Activated T-cell treated with anti-CD3 and anti-CD28 coated beads for 48 hours (primary cell): Measurements from ENCODE around the gene EPO.
"Not testable (repeated sequence)": the region's sequence is repeated elsewhere in the genome, so short reads cannot be mapped to it uniquely, and the experiment has no call there.

ENCODE experiments used
- DNase-seq: peaks from one replicate; pipeline ENCODE4 v3.0.0-alpha.2; 2020; ENCODE audit warnings: low read depth

EPO gene

DNA sequence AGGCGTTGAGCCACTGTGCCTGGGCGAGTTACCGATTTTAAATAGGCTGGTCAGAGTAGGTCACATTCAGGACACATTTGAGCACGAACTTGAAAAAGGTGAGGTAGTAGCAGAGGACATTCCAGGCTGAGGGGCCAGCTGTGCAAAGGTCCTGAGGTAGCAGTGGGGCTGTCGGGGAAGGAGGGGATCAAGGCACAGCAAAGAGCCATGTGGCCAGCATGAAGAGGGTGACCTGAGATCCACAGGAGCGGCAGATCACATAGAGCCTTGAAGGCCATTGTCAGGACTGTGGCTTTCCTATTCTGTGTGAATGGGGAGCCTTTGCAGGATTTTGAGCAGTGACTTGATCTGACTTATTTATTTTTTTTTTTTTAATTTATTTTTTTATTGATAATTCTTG lies 19.7 kb downstream of the EPO start:
- no peak for DNase-seq

DNA sequence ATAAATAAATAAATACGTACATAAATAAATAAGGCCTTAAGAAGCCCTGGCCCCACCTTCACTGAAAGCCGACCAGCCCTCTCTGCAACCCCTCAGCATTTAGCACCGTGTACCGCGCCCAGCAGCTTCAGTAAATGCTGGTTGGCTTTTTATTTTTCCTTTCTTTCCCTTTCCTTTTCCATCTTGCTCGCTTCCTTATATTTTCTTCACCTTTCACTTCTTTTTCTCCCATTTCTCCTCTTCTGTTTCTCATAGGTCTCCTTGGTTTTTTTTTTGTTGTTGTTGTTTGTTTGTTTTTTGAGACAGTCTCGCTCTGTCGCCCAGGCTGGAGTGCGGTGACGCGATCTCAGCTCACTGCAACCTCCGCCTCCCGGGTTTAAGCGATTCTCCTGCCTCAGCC lies 24.3 kb downstream of the EPO start:
- DNase-seq = no peak

DNA sequence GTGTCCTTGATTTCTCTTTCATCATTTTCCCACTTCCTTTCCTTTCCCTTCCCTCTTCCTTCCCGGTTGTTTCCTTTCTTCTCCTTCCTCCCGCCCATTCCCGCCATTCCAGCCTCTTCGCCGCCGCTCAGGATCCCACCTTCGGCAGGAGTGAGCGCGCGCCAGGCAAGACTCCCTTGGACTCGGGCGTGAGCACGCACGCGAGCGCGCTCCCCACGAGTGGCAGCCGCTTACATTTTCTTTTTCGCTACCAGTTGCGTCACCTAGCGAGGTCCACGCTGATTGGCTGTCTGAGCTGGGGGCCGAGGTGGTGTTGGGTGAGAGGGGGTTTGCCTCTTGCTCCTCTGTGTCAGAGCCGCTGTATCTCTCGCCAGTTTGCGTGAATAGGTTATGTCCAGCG lies 24.9 kb downstream of the EPO start:
- DNase-seq = no peak

DNA sequence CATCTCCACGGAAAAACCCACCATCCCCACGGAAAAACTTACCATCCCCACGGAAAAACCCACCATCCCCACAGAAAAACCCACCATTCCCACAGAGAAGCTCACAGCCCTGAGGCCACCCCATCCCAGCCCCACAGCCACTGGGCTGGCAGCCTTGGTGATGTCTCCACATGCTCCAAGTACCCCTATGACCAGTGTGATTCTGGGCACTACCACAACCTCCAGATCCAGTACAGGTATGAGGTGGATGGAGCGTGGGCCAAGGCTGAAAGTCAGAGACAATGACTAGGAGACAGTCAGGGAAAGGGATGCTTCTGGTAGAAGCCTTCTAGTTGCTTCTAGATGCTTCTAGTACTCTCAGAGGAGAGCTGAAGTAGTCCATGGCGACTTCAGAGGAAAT lies 32.7 kb downstream of the EPO start:
- DNase-seq = no peak

DNA sequence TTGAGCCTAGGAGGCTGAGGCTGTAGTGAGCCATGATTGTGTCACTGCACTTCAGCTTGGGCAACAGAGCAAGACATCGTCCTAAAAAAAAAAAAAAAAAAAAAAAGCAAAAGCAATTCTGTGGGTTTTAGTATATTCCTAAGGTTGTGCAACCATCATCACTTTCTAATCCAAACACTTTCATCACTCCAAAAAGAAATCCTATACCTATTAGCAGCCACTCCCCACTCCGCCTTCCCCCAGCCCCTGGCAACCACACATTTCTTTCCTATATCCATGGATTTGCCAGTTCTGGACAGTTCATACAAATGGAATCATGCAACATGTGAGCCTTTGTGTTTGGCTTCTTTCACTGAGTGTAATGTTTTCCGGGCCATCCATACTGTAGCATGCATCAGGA lies 33.5 kb downstream of the EPO start:
- no peak for DNase-seq

DNA sequence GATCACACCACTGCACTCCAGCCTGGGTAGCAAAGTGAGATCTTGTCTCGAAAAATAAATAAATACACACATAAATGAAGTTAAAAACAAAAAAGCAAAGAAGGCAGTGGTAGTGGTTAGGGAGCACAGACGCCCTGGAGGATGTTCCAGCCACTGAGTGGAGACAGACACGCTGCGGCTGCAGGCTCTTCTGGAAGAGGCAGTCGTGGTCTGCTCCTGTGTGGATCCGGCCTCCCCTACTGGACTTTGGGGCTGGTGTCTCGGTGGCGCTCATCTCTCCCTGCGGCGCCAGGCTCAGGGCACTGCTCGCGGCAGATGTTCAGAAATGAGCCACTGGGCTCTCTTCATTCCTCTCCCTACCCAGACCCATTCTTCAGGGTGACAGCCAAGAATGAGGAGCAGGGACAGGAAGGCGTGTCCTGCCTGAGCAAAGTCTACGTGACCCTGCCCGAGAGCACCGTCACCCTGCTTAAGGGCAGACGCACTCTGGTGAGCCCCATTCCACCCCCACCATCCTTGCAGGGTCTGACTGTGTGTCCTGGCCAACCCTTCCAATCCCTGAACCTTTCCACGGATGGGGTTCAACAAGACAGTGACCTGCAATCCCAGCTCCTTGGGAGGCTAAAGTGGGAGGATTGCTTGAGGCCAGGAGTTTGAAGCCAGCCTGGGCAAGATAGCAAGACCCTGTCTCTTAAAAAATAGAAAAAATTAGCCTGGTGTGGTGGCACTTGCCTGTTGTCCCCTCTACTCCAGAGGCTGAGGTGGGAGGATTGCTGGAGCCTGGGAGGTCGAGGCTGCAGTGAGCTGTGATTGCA lies 39.3 kb downstream of the EPO start:
- DNase-seq = no peak

DNA sequence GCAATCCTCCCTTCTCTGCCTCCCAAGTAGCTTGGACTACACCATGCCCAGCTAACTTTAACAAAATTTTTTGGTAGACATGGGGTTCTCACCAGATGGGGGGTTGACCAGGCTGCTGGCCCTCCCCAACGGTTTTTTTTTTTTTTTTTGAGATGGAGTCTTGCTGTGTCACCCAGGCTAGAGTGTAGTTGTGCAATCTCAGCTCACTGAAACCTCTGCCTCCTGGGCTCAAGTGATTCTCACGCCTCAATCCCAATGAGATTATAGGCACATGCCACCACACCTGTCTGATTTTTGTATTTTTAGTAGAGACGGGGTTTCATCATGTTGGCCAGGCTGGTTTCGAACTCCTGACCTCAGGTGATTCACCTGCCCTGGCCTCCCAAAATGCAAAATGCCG lies 42.6 kb downstream of the EPO start:
- DNase-seq = not testable (repeated sequence)

DNA sequence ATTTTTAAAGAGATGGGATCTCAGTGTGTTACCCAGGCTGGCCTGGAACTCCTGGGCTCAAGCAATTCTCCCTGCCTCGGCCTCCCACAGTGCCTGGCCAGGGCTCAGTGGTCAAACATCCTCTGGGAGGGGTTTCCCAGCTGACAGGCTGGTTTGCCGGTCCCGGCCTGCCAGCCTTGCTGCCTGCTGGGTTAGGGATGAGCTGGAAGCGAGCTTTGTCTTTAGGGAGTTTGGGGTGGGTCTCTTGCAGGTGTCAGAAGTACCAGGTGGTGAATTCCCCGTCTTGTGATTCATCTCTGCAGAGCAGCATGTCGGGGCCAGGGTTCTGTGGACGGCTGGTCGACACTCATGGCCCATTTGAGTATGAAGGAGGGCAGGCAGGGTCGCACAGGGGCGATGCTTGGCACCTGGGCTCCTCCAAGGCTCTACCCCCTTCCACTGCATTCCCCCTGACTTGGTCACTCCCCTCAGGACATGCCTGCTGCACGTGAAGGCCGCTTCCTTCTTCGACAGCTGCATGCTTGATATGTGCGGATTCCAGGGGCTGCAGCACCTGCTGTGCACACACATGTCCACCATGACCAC lies 43.4 kb downstream of the EPO start:
- no peak for DNase-seq

DNA sequence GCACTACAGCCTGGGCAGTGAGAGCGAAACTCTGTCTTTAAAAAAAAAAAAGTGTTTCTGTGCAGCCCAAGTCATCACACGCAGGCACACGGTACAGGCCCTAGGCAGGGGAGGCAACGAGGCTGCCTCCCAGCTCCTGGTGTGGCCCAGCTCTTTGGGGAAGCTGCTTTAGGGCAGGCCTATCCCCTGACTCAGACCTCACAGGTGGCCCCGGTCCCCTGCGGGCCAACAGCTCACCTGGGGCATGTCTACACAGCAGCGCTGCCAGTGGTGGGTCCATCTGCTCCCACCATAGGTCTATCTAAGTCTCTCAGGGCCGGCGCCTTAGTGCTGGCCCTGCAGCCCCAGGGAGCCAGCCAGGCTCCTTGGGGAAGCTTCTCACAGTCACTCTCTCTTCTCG lies 44.6 kb downstream of the EPO start:
- no peak for DNase-seq

DNA sequence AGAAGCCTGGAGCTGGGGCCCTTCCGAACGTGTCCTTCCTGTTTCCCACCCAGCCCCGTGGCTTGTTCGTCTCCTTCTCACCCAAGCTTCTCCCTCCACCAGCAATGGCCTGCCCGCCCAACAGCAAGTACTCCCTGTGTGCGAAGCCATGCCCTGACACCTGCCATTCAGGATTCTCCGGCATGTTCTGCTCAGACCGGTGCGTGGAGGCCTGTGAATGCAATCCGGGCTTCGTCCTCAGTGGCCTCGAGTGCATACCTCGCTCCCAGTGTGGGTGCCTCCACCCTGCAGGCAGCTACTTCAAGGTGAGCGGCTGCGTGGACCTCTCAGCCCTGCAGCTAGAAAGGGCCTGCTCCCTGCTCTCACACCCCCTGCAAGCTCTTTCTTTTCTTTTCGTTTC lies 45.0 kb downstream of the EPO start:
- DNase-seq = no peak

DNA sequence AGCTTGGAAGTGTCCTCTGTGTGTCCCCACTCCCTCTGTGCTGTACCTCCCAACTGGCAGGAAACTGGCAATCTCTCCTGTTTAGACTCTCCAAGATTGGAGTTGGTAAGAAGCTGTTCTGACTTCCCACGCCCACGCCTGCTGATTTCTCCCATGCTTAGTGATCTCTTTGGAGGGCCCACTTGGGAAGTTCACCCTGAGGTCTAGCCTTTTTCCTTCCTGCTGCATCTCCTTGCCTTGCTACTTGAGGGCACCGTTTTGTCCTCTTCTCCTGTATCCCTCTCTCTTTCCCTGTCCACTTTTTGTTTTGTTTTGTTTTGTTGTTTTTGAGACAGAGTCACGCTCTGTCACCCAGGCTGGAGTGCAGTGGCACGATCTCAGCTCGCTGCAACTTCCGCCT lies 48.5 kb downstream of the EPO start:
- no peak for DNase-seq
